Transverse colon (tissue), 4 donors: ENCODE data around the gene SLC2A5.

ENCODE experiments used
- CTCF ChIP-seq, 5 experiments: fragments of 200-600 bp in 3 of 5; fragments of 450-650 bp in 2 of 5; sonication (generic) in 3 of 5; IDR thresholded peaks; 1 replicate in 2 of 5; 2 replicates in 3 of 5; pipeline ENCODE4 v1.5.1; 2016 to 2017; ENCODE audit warnings: antibody characterized with exemption in 5 of 5, inconsistent platforms in 3 of 5, mild to moderate bottlenecking in 2 of 5, moderate library complexity in 1 of 5
- EP300 ChIP-seq: sonication (generic); formaldehyde crosslinking; IDR thresholded peaks from one replicate; pipeline ENCODE4 v1.6.1; 2017; ENCODE audit warnings: antibody characterized with exemption, low read depth
- POLR2A ChIP-seq: fragments of 450-650 bp; IDR thresholded peaks from one replicate; pipeline ENCODE4 v1.6.1; 2016; ENCODE audit warnings: antibody characterized with exemption, mild to moderate bottlenecking, moderate library complexity
- POLR2AphosphoS5 ChIP-seq, 3 donors: sonication (generic); formaldehyde crosslinking; IDR thresholded peaks; one replicate each; pipeline ENCODE4 v1.6.1; 2016; ENCODE audit warnings: antibody characterized with exemption in 3 of 3

GRCh38 chr1:9008236-9008635 is 61.2 kb downstream of the SLC2A5 start:
- TF ChIP-seq POLR2AphosphoS5 (IDR thresholded peaks at IDR 0.05) (no peak), CTCF (IDR thresholded peaks at IDR 0.05) (no peak), POLR2A (no peak), EP300 (no peak)
